ENCODE results near the gene RING1. TPM values are rescaled to one million over a fixed set of nuclear protein-coding genes. Genes with fewer than 3 reads are reported as not detected.

The RING1 gene
- total and polyA plus RNA-seq, 10 of the 15 experiments (the other 5 are each of a cell fraction or from before 2014, with no cell fraction given) = 2.0 to 27.2 (median 15.8) TPM

DNA sequence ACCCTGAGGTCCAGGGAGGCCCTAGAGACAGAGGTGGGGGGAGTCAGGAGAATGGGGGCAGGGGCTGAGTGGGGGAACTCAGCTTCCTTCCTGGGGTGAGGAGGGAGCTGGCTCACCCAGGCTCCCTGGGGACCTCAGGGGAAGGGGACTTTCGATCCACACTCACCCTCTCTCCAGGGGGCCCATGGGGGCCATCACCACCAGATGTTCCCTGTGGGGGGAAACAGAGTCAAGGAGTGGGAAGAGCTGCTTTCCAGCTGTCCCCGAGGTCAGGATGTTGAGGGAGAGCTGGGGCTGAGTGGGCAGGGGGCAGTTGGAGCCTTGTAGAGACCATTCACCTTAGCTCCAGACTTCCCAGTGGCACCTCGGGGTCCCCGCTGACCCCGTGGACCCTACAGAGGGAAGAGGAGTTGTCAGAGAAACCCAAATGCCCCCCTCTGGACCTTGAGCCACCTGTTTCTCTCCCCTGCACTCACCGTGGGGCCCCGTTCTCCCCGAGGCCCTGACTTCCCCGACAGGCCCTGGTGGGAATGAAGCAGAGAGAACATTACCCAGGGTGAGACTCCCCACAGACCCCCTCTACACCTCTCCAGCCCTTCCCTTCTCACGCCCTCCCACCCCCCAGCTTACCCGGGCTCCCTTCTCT, 34.6 kb upstream of the RING1 start (continued):
- TF ChIP-seq, protein P1, sequence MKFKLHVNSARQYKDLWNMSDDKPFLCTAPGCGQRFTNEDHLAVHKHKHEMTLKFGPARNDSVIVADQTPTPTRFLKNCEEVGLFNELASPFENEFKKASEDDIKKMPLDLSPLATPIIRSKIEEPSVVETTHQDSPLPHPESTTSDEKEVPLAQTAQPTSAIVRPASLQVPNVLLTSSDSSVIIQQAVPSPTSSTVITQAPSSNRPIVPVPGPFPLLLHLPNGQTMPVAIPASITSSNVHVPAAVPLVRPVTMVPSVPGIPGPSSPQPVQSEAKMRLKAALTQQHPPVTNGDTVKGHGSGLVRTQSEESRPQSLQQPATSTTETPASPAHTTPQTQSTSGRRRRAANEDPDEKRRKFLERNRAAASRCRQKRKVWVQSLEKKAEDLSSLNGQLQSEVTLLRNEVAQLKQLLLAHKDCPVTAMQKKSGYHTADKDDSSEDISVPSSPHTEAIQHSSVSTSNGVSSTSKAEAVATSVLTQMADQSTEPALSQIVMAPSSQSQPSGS (IDR thresholded peaks at IDR 0.05; ENCODE audit: low read length) = no peak
- no peak for TF ChIP-seq IRF5 (IDR thresholded peaks at IDR 0.05; ENCODE audit: borderline replicate concordance)
- no peak for TF ChIP-seq JUND (IDR thresholded peaks at IDR 0.05; ENCODE audit: low read depth, low read length)

- ChIA-PET SMC1A (ENCODE audit: uncharacterized antibody, unreplicated experiment) (interaction anchor here (3.4 to 4.3 kb wide), 2 partner anchors 14 to 160 kb away, joined by 23 to 27 read pairs; no protein-coding TSS in a partner anchor), RAD21 (ENCODE audit: unreplicated experiment) (interaction anchor here (0.7 to 3.9 kb wide), 4 partner anchors 26 to 74 kb away, joined by 3 to 25 read pairs (median 12); no protein-coding TSS in a partner anchor), CTCF (interaction anchor here (0.7 to 6.0 kb wide), 8 partner anchors 14 to 160 kb away, joined by 3 to 58 read pairs (median 20); no protein-coding TSS in a partner anchor), POLR2A (interaction anchor here (0.8 to 1.6 kb wide), 3 partner anchors 18 to 73 kb away, joined by 3 to 5 read pairs (median 4); no protein-coding TSS in a partner anchor)
- DNase-seq (ENCODE audit: low read depth, low spot score) (no peak), ATAC-seq (no peak), FAIRE-seq (no peak)
- WGBS (ENCODE audit: insufficient coverage, insufficient replicate concordance, low lambda C conversion rate, missing lambda C conversion rate) = 31% methylated on average over 4 of the region's 4 CpGs
- TF ChIP-seq IRF3 (IDR thresholded peaks at IDR 0.05) (no peak), RAD51 (IDR thresholded peaks at IDR 0.05) (no peak), IKZF2 (IDR thresholded peaks at IDR 0.05) (no peak), E2F4 (IDR thresholded peaks at IDR 0.05; ENCODE audit: low read depth, low read length) (no peak), EGR1 (IDR thresholded peaks at IDR 0.05; ENCODE audit: borderline replicate concordance in 1 of 2, low read depth in 2 of 2, low read length in 2 of 2) (no peak), MTA2 (IDR thresholded peaks at IDR 0.05; ENCODE audit: low read depth) (no peak), TAF1 (IDR thresholded peaks at IDR 0.05; ENCODE audit: borderline replicate concordance, low read depth, low read length) (no peak), CHD1 (IDR thresholded peaks at IDR 0.05; ENCODE audit: low read depth, low read length) (no peak), SP1 (IDR thresholded peaks at IDR 0.05; ENCODE audit: low read depth, low read length) (no peak), RELA (IDR thresholded peaks at IDR 0.05; ENCODE audit: borderline replicate concordance, partially characterized antibody) (no peak), CHD4 (IDR thresholded peaks at IDR 0.05) (no peak), NFYB (IDR thresholded peaks at IDR 0.05; ENCODE audit: insufficient read depth, low read depth, low read length) (no peak)
- no peak overlapping the region for H3K4me2 ChIP-seq (ENCODE audit: control insufficient read depth, insufficient read depth)
- no peak overlapping the region for H3K9ac ChIP-seq (ENCODE audit: control insufficient read depth, insufficient read depth, low read length)
- no peaks in the 10 kb centered on the region for H3K9me3 ChIP-seq (replicated peaks; ENCODE audit: control insufficient read depth, insufficient read depth, low read length)
- no peaks in the 10 kb centered on the region; the same call in 1 of the 2 replicates for H3K4me1 ChIP-seq (ENCODE audit: control insufficient read depth, insufficient read depth, low read length)
- H3K79me2 ChIP-seq (ENCODE audit: control insufficient read depth, insufficient read depth, low read length) = no peaks in the 10 kb centered on the region
- intact Hi-C loops (cut with micrococcal nuclease; ENCODE audit: unreplicated experiment) (no loop called here), in situ Hi-C loops (cut with MboI) (no loop called here)
- H2AFZ ChIP-seq (ENCODE audit: control insufficient read depth, low read depth, low read length) = no peak overlapping the region
- no peak overlapping the region for H3K27ac ChIP-seq (ENCODE audit: control insufficient read depth, insufficient read depth)
- no peaks in the 10 kb centered on the region for H3K27me3 ChIP-seq (replicated peaks in 1 of 2; ENCODE audit: control insufficient read depth in 2 of 2, insufficient read depth in 2 of 2, low read length in 1 of 2)
- no peak overlapping the region for H3K4me3 ChIP-seq
- no TSS peak for BruUV-seq (replicated peaks)
- no peaks in the 10 kb centered on the region for H4K20me1 ChIP-seq (ENCODE audit: control insufficient read depth, insufficient read depth)
- H3K36me3 ChIP-seq (ENCODE audit: control insufficient read depth in 2 of 2, insufficient read depth in 2 of 2, low read length in 1 of 2) = no peaks in the 10 kb centered on the region
Measured at GRCh38 chr6:33174784-33175183, 33.5 kb upstream of the RING1 start.
